ENCODE results near the gene SLC45A1.

Gene SLC45A1

DNA sequence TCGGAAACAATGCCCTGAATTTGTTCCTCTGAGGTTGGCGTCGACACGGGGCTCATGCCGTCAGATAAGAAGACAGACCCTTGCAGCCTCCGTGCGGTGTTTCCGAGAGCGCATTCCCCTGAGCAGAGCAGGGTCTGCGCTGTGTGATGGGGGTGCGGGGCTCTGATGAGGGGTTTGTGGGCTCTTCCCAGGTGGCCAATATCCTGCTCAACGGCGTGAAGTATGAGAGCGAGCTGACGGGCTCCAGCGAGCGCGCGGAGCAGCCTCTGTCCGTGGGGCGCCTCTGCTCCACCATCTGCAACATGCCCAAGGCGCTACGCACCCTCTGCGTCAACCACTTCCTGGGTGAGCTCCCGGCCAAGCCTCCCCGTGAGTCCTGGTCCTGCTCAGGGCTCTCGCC lies 17.3 kb downstream of the SLC45A1 start:
- no peak for DNase-seq (ENCODE audit: low spot score)

DNA sequence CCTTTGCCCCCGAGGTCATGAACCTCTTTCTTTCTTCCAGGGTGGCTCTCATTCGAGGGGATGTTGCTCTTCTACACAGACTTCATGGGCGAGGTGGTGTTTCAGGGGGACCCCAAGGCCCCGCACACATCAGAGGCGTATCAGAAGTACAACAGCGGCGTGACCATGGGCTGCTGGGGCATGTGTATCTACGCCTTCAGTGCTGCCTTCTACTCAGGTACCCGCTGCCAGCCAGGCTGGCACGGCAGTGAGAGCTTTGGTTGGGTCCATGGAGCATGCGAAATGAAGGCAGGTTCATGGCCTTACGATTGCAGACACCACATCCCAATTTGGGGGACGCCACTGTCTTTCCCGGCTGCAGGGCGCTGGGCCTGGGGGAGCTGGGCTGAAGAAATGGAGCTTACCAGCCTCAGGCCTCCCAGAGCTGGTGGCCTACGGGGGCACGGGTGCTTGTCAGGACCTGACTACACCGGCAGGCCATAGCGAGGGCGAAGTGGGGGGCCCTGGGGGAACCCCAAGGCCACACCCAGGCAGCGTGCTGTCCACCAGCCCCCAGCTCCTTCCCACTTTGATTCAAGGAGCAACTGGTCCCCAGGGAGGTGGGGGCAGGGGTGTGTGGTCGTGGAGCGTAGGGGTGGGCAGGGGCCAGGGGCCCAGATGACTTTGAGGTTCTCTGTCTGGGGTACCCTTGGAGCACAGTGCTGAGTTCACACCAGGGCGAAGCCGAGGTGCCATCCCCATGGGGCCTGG lies 20.0 kb downstream of the SLC45A1 start:
- DNase-seq (ENCODE audit: low spot score), result no peak

DNA sequence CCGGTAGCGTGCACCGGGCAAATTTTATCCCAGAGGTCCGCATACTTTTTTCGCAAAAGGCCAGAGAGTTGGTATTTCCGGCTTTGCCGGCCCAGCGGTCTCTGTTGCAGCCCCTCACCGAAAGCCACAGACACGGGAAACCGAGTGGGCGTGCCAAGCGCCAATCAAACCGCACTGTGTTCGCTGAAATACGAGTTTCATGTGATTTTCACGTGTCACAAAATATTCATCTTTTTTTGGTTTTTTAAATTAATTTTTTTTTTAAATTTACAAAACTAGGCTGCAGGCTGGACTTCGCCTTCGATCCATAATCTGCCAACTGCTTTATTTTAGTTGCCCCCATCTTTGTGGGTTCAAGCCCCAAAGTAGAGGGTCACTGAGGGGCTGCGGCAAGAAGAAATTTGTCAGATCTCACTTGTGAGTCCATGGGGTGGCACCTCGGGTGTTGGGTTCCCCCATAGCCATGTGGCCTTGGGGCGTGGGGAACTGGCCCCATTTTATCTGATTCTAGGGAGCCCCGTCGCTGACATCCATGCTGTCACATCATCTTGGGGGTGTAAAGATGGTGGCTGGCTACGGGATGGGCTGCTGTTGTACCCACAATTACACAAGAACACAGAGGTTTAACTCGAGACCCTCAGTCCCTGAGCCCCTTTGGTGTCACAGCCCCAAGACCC lies 20.8 kb downstream of the SLC45A1 start:
- DNase-seq (ENCODE audit: low spot score), result no peak

DNA sequence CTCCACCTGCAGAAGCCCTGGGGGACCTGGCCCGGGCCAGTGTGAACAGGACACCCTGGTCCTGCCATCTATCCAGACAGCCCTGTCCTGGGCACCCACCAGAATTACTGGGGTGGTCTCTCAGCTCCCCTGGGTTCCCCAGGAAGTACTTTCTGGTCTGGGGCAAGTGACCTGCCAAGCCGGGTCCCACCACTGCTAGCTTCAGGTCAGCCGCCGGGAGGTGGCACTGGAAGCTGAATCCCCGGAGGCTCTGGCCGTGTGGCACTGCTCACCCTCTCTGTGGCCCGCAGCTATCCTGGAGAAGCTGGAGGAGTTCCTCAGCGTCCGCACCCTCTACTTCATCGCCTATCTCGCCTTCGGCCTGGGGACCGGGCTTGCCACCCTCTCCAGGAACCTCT lies 21.3 kb downstream of the SLC45A1 start:
- no peak for DNase-seq (ENCODE audit: low spot score)

DNA sequence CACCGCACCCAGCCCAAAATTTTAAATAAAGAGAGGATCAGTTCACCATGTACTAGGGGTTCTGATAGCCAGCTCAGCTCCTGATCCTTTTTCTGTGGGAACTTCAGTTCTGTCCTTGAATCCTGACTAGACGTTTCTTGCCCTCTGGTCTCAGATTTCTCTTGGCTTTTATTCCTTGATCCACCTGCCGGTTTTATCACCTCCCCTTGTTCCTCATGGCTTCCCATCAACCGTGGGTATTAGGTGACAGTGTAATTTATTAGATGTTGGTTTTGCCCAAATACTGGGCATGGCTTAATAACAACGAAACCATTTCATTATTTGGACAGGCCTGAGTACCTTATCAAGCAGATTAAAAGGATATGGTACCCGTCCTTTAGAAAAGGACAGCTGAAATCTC lies 22.5 kb downstream of the SLC45A1 start:
- DNase-seq (ENCODE audit: low spot score), result no peak

DNA sequence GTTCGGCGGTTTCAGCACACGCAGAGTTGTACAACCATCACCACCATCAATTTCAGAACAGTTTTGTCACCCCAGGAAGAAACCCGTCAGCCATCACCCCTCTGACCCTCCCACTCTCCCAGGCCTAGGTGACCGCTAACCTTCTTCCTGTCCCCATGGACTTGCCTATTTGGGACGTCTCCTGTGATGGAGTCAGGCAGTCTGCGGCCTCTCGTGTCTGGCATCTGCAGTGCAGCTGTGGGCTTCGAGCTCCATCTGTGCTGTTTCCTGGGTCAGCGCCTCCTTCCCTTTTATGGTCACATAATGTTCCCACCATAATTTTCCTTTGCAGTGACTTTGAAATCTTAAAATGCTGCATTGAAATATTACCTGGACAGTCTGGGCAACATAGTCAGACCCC lies 24.4 kb downstream of the SLC45A1 start:
- DNase-seq (ENCODE audit: low spot score), result no peak

DNA sequence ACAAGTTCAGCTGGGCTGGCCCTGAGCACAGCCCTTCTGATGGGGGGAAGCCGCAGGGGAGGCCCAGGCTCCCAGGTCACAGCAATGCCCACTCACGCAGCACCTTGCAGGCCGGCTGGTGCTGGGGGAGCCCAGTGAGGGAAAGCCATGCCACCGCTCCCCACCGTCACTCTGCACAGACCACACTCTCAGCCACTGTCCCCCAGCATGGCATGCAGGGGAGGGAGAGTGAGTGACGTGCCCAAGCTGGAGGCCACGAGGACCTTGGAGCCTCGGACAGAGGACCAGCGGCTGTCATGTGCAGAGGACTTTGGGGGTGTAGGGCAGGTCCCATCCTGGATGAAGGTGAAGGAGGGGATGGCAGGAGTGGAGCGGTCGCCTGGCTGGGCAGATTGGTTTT lies 25.1 kb downstream of the SLC45A1 start:
- no peak for DNase-seq (ENCODE audit: low spot score)

DNA sequence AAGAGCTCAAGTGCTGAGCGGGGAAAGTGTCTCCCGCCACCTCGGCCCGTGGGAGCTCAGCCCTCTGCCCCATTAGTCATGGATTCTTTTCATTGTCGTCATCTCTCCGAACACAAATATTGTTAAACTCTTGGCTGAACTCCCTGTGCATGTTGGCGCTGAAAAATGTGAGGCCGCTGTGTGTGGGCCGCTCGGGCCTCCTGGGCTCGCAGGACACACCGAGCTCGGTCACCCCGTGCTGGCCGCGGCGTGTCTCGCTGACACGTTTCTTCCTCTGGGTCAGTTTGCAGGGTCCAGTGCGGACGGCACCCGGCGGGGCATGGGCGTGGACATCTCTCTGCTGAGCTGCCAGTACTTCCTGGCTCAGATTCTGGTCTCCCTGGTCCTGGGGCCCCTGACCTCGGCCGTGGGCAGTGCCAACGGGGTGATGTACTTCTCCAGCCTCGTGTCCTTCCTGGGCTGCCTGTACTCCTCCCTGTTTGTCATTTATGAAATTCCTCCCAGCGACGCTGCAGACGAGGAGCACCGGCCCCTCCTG lies 25.6 kb downstream of the SLC45A1 start:
- DNase-seq (ENCODE audit: low spot score), result peak; percentile 93

DNA sequence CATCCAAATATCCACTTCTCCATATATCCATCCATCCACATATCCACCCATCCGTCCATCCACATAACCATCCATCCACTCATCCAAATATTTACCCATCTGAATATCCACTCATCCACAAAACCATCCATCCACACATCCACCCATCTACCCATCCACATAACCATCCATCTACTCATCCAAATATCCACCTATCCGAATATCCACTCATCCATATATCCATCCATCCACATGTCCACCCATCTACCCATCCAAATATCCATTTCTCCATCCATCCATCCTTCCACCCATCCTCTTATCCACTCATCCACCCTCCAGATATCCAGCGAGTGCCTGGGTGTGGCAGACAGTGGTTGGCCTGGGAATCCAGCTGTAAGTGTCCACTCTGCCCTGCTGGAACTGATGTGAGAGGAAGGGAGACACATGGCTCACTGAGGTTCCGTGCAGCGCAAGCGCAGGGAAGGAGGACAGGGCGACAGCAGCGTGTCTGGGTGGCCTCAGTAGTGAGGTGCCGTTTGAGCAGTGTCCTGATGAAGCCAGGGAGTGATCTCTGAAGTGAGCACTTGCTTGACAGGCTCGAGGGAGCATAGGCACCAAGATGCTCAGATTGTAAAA lies 27.1 kb downstream of the SLC45A1 start:
- no peak for DNase-seq (ENCODE audit: low spot score)

DNA sequence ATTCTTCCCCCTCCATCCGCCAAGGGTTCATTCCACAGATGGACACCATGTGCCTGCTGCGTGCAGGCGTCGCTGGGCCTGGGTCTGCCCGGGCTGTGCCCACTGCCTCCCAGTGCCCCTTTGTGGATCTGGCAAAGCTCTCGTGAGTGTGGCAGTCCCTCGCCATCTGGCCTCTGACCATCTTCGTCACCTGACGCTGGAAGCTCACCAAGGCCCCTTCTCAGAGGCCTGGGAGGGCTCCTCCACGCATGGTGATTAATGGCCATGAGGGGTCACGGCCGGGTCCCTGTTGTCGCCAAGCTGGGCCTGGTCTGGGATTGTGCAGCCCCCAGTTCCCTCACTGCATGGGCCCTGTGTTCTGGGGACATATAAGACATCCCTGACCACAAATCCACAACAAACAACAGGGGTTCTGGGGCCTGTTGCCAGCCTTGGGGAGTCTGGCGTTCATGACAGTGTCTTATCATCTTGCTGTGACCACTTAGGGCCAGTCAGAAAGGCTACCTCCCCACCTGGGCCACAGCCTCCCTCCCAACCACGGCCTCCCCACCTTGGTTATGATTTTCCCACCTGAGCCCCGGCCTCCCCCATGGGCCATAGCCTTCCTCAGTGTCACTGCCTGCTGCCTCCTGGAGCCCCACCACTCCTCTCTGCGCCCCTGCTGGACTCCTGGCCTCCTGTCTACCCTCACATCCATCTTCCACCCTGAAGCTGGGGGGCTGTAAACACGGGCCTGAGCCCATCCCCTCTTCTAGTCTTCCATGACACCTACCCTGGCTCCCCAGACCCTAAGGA lies 27.9 kb downstream of the SLC45A1 start:
- no peak for DNase-seq (ENCODE audit: low spot score)

DNA sequence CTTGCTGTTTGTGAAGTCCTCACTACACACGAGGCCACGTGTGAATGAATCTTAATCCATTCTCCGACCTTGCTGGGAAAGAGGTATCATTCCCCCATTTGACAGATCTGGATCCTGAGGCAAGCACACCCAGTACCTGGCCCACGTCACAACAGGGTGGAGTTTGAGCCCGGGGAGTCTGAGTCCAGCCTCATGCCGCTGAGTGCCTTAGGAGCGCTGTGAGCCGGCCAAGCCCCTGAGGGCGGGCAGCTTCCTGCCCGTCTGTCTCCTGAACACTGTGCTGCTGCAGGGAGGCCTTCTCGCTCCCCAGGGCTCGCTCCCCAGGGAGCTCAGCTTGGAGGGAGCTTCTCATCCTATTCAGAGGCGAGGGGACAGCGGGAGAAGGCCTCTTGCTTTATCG lies 29.7 kb downstream of the SLC45A1 start:
- no peak for DNase-seq (ENCODE audit: low spot score)

DNA sequence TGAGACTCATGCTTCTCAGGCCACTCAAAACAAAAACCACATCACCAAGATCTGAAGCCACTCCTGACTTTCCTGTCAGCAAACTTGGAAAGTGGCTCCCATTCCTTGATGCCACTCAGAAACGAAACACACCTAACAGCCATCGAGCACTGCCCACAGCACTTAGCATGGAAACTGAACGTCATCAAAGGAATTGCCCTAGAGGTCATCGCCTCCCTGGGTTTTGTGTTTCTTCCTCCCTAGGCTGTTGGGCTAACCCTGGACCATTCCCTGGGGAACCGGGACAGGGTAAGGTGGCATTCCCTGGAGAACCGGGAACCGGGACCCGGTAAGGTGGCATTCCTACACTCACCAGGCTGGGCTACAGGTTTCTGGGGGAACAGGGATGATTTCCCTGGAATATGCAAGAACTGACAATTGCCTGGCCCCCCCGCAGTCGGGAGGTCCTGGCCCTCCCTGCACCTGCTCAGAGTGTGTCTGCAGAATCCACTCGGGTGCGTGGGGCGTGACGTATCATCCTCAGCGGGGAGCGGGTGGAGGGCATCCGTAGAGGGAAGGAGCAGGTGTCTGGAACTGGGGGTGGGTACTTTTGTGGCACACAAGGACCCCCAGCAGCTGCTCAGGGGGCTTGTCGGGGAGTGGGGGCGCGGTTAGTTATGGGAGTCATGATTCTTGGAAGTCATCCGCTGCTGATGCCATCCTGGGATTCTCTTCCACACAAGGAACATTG lies 30.3 kb downstream of the SLC45A1 start:
- DNase-seq (ENCODE audit: low spot score), result no peak

DNA sequence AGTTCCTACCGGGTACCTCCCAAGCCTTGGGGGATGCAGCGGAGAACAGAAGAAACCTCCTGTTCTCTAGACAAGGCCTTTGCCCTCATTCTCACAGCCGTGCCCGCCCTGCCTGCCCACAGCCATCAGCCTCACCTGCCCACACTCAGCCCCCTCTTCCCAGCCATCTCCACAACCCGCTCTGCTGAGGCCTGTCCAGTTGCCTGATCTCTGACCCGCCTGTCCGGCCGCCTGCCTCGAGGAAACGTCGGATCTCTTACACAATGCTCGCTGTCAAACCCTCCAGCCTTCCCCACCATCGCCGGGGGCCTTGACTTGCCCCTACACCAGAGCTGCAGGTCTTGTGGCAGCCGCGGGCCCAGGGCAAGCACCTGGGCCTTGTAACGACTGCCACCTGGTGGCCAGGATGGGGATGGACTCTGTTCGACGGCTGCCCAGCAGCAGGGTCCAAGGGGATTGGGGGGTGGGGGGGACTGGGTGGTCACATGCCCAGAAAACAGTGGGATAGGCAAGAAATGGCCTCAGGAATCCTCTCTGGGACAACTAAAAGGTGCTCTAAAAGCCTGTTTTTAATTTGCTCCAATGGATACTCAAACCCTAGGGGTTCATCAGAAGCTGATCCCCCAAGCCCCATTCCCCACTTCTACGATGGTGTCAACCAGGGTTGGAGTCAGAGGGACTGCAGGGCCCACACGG lies 31.0 kb downstream of the SLC45A1 start:
- DNase-seq (ENCODE audit: low spot score), result peak; percentile 66

DNA sequence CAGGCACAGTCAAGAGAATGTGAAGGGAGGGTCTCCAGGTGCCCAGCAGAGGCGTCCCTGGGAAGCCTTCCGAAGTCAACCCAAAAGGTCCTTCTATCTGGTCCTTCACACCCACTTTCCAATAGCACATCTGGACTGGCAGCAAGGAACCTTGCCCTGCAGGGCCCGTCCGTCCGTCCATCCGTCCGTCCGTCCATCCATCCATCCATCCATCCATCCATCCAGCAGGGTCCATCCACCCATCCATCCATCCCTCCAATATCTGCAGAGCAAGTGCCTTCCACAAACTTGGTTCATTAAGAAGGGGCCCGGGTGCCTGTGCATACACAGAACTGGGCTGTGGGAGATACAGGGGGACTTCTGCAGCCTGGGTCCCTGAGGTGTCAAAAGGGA lies 31.6 kb downstream of the SLC45A1 start:
- DNase-seq (ENCODE audit: low spot score), result no peak

DNA sequence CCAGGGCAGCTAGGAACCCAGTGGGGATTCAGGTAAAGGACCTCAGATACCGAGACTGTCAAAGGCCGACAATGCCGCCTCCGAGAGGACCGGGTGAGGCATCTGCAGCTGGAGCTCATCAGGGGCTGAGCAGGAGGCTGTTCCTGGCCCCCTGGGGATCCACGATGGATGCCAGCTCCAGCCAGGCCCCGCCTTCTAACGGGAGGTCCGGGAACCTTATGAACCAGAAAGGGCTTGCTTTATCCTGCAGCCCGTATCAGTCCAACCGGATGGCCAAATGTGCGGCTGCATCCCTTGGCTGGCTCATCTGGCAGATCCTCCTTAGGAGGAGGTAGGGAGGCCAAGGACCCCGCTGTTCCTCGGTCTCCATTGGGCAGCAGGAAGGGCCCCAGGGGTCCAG lies 32.0 kb downstream of the SLC45A1 start:
- no peak for DNase-seq (ENCODE audit: low spot score)

DNA sequence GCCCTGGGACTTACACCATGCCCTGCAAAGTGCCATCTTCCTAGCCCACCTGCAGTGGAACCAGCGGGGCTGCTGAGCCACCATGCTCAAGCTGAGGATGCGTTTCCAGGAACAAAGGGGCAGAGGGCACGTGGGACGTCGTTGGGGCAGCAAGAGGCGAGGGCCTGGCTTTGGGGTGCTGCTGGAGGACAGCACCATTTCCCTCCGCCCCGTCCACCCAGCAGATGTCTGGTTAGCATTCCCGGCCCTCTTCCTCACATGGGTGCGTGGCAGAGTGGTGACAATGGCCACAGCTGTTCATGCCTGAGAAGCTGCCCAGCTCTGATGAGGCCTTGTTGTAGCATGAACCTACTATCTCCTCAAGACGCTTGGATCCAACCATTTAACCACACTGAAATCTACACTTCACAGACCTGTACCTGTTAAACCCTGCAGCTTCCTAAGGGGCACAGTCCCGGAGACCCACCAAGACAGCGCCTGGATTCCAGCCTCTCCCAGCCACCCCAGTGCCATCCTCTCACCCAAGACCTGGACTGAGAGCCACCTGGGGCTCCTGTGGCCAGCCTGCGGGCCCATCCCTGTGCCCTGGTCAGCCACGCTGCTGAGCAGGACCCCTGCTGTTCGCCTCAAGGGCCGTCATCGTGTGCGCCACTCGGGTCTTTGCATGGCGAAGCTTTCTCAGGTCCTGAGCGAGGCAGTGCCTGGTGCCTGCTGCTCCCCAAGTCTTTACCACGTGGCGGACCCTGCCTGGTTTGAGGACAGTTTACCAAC lies 33.2 kb downstream of the SLC45A1 start:
- no peak for DNase-seq (ENCODE audit: low spot score)

DNA sequence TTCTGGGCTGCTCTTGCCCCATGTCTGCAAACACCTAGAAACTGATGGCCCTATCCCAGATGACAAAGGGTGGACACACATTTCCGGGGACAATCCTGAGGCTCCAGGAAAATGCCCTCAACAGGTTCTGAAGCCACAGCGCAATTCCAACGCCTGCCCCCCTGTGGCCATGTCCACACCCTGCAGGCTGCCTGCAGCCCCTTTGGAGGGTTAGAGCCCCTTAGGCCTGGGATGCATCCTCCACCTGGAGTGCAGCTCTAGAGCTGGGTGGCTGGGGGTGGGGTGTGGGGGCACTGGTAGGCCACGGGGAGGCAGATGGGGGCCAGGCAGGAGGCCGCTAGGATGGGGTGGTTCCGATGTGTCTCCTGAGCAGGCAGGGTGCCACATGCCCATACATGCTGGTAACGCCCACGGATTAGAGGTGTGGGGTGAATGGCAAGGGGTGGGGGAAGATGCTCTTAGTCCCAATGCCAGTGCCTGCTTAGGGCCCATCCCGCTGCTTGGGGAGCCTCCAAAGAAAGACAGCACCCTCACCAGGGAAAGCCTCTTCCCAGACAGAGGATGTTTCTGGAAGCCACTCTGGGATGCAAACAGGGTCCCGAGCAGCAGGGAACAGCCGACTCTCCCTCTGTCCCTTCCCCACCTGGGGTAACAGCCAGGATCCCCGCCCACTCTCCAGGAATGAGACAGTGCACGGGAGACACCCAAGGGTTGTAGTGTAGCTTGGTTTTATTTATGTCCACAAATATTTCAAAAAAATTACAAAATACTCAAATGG lies 34.0 kb downstream of the SLC45A1 start:
- no peak for DNase-seq (ENCODE audit: low spot score)

DNA sequence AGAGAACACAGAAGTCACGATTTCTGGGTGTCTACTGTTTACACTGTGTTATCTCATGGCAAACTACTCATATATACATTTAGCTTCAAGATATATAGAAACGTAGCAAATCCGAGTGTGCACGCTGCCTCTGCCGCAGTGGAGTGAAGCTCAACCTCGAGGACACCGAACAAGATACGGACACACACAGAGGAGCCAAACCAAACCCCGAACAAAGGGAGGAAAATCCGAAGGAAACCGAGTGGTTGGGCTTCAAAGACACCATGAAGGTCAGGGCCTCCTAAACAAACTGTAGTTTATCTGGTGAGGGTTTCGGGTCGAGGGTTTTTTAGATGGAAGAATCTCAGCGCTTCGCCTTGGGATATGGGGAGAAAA lies 34.5 kb downstream of the SLC45A1 start:
- no peak for DNase-seq (ENCODE audit: low spot score)

All from kidney tubule cell (primary cell).